ENCODE measurements around the gene KCTD14.
A peak's percentile ranks its signal among the peaks of the same experiment; 100 is the strongest.
"Not testable (repeated sequence)": the region's sequence is repeated elsewhere in the genome, so short reads cannot be mapped to it uniquely, and the experiment has no call there.

Gene KCTD14

DNA sequence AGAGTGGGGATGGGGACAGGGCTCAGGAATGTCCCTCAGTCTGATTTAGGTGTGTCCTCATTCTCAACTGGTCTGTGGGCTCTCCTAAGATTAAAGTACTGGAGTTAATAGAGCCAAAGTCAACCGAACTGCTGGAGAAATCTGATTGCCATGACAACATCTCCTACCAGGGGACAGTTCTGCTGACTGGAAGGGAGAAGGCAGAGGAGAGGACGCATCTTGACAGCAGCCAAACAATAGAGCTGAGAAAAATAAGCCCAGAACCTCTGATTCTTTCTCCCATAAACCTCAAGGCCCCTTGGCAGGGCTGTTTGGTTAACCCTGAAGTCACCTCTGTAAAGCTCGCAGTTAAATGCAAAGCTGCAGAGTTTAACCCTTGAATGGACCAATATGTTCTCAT is 2.8 kb downstream of the KCTD14 start:
- DNase-seq: no peak

DNA sequence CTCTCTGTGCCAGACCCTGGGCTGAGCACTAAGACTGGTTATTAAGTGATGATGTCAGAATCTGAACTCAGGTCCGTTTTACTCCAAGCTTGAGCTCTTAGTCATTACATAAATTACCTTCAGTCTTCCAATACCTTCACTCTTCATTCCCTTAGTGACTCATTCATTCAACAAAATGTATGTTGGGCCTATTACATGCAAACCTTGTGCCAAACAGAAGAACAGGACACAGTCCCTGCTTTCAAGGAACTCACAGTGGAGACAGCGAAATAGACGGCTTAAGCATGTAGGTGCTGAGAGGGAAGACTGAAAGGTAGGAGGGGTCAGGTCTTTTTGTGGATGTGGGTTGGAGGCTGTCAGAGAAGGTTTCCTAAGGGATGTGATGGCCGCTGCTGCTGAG is 3.3 kb downstream of the KCTD14 start:
- no peak for DNase-seq

GRCh38 chr11:78015878-78016277 is 7.2 kb downstream of the KCTD14 start:
- DNase-seq: no peak

DNA sequence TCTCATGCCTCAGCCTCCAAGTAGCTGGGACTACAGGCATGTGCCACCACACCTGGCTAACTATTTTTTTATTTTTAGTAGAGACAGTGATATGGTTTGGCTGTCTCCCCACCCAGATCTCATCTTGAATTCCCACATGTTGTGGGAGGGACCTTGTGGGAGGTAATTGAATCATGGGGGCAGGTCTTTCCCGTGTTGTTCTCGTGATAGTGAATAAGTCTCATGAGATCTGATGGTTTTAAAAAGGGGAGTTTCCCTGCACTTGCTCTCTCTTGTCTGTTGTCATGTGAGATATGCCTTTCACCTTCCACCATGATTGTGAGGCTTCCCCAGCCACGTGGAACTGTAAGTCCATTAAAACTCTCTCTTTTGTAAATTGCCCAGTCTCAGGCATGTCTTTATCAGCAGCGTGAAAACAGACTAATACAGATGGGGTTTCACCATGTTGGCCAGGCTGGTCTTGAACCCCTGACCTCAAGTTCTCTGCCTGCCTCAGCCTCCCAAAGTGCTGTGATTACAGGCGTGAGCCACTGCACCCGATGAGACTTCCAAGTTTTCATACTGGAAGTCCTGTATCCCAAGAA is 8.0 kb downstream of the KCTD14 start:
- DNase-seq: not testable (repeated sequence)

- no peak for DNase-seq
Observed at GRCh38 chr11:78011301-78011700, 11.8 kb downstream of the KCTD14 start.

- no peak for DNase-seq
Observed at GRCh38 chr11:78010755-78011154, 12.3 kb downstream of the KCTD14 start.

DNA sequence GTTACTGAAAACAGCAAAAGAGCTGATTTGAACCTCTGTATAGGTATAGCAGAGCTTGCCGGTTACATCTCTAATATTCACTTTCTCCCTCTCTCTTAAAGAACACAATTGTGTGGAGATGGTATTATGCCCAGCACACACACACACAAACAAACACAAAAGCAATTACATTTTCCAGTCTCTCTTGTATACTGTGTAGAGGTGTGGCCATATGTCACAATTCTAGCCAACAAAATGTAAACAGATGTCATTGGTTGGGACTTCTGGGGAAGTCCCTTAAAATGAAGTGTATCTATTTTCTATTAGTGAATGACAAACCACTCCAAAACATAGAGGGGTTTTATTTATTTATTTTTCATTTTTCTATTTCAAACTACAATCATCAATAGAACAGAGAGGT is 12.8 kb downstream of the KCTD14 start:
- no peak for DNase-seq

DNA sequence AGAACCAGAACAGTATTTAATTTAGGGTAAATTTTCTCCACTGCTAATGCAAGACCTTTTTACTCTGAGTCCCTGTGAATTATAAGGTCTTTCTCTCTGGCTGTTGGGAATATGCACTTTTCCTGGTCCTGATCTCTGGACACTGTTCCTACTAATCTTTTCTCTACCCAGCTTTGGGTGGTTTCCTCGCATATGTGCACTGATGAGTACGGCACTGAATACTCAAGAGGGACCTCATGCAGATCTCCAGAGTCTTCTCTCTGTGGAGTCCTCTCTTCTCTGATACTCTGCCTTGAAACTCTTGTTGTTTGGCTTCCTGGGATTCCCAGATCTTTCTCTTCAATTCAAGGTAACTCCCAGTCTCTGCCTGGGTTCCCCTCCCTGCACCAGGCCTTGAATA is 14.0 kb downstream of the KCTD14 start:
- no peak for DNase-seq

DNA sequence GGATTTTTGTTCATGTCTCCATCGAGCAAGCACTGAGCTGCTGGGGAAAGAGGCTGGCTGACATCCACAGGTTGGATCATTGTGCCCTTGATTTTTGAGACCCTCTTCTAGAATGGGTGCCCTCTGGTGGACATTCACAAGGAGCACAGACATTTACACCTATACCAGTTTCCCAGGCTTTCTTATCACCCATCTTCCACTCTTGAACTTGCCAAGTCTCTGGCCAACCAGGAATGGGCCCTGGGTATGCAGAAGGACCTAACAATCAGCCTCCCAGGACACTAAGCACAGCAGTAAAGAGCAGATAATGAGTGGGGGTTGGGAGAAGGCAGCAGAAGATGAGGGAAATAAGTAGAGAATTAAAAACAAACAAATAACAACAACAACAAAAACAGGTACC is 22.9 kb downstream of the KCTD14 start:
- DNase-seq: no peak

GRCh38 chr11:77999446-78000030 is 23.5 kb downstream of the KCTD14 start:
- no peak for DNase-seq

- DNase-seq: peak; percentile 96
Observed at GRCh38 chr11:77994434-77995362, 28.4 kb downstream of the KCTD14 start, which contains the start of gene INTS4. TSS of gene INTS4 (minus strand) at chr11:77994668. CDS start at chr11:77994643, 25 bp downstream.

- no peak for DNase-seq
Observed at GRCh38 chr11:77993902-77994301, 29.2 kb downstream of the KCTD14 start.

GRCh38 chr11:77990981-77991380 is 32.1 kb downstream of the KCTD14 start:
- no peak for DNase-seq

DNA sequence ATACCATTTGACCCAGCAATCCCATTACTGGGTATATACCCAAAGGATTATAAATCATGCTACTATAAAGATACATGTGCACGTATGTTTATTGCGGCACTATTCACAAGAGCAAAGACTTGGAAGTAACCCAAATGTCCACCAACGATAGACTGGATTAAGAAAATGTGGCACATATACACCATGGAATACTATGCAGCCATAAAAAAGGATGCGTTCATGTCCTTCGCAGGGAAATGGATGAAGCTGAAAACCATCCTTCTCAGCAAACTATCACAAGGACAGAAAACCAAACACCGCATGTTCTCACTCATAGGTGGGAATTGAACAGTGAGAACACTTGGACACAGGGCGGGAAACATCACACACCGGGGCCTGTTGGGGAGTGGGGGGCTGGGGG is 36.6 kb downstream of the KCTD14 start:
- DNase-seq: not testable (repeated sequence)

GRCh38 chr11:77981346-77981947 is 41.6 kb downstream of the KCTD14 start:
- no peak for DNase-seq

DNA sequence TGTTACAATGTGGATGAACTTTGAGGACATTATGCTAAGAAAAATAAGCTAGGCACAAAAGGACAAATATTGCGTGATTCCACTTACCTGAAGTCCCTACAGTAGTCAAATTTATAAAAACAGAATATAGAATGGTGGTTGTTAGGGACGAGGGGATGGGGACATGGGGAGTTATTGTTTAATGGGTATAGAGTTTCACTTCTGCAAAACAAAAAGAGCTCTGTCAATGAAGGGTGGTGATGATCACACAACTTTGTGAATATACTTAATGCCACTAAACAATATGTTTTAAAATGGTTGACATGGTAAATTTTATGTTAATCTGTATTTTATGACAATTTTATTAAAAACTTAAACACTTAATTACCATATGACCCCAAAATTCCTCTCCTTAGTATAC is 54.7 kb downstream of the KCTD14 start:
- DNase-seq: no peak

- DNase-seq: no peak
Observed at GRCh38 chr11:77967753-77968152, 55.3 kb downstream of the KCTD14 start.

GRCh38 chr11:77967121-77967520 is 56.0 kb downstream of the KCTD14 start:
- no peak for DNase-seq

DNA sequence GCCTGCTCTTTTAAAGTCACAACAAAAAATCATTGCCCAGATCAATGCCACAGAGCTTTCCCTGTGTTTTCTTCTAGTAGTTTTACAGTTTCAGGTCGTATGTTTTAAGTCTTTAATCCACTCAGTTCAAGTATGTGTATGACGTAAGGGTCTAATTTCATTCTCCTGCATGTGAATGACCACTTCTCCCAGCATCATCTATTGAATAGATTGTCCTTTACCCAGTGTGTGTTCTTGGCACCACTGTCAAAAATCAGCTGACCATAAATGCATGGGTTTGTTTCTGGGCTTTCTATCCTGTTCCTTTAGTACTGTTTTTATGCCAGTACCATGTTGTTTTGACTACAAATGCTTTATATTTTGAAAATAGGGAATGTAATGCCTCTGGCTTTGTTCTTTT is 56.7 kb downstream of the KCTD14 start:
- DNase-seq: no peak

All from activated CD8-positive, alpha-beta memory T cell treated with anti-CD3 and anti-CD28 coated beads, Interleukin-2, amount 50 U/mL, for 48 hours (primary cell).